K562 (cell line): ENCODE results near the gene ABHD8. TPM values are rescaled to one million over a fixed set of nuclear protein-coding genes. Genes with fewer than 3 reads are reported as not detected.

Experiments used
- ATF1 ChIP-seq, 2 experiments: fragments of 450-650 bp in 1 of 2; IDR thresholded peaks; 2 replicates each; pipeline ENCODE4 v1.6.1; 2016; ENCODE audit warnings: missing compliant biosample characterization in 1 of 2, missing genetic modification characterization in 1 of 2
- ESRRA ChIP-seq: fragments of 450-650 bp; IDR thresholded peaks from 2 replicates; pipeline ENCODE4 v1.6.1; 2014; ENCODE audit warnings: low read depth, mild to moderate bottlenecking, moderate library complexity, borderline replicate concordance
- ETV1 ChIP-seq: fragments of 450-650 bp; conservative IDR thresholded peaks from 2 replicates; pipeline ENCODE4 v1.6.1; 2016; ENCODE audit warnings: missing genetic modification characterization, control low read depth, low read depth, missing compliant biosample characterization
- FOXJ2 ChIP-seq: fragments of 200-800 bp; sonication (Bioruptor generic); IDR thresholded peaks from 2 replicates; pipeline ENCODE4 v1.6.1; 2016; ENCODE audit warnings: missing genetic modification characterization, missing compliant biosample characterization
- HNRNPL ChIP-seq: fragments of 200-400 bp; formaldehyde crosslinking; IDR thresholded peaks from 2 replicates; pipeline ENCODE4 v1.6.1; 2017; ENCODE audit warnings: low read depth, mild to moderate bottlenecking, low read length
- MEF2A ChIP-seq: IDR thresholded peaks from 2 replicates; pipeline ENCODE4 v1.6.1; 2011; ENCODE audit warnings: low read depth, mild to moderate bottlenecking, low read length, moderate library complexity; ENCODE audit not compliant: control insufficient read depth
- NCOR1 ChIP-seq: fragments of 450-650 bp; IDR thresholded peaks from 2 replicates; pipeline ENCODE4 v1.6.1; 2016; ENCODE audit warnings: mild to moderate bottlenecking, moderate library complexity
- SMC3 ChIP-seq: conservative IDR thresholded peaks from 2 replicates; pipeline ENCODE4 v1.6.1; 2011; ENCODE audit warnings: low read depth, low read length, improper control_type of control experiment; ENCODE audit not compliant: insufficient read depth
- ZNF274 ChIP-seq: IDR thresholded peaks from 2 replicates; pipeline ENCODE4 v1.6.1; 2011; ENCODE audit warnings: low read depth, mild to moderate bottlenecking, low read length, moderate library complexity, borderline replicate concordance
- polyA plus RNA-seq, 8 experiments: library from polyadenylated mRNA; depleted of rRNA in 4 of 8; stranded (reverse) in 5 of 8; unstranded in 3 of 8; fragments of >200 nt; fragmentation: Nextera tagmentation in 2 of 8; fragmentation: Illumina TruSeq in 1 of 8; extraction: Ambion mirVana in 2 of 8; extraction: Trizol in 1 of 8; gene quantifications; 2 replicates each; pipeline versions ENCODE4 v1.2.1 to v1.2.3, GENCODE V29; 2011 to 2014; ENCODE audit warnings: inconsistent platforms in 1 of 8, missing spikeins in 1 of 8
- total RNA-seq, 7 experiments: library from RNA; depleted of rRNA in 6 of 7; stranded (reverse); fragments of >200 nt in 6 of 7; fragmentation: Illumina TruSeq in 2 of 7; extraction: Trizol in 2 of 7; gene quantifications; 2 replicates each; pipeline versions ENCODE4 v1.2.1 to v1.2.3, GENCODE V29; 2011 to 2021; ENCODE audit warnings: low replicate concordance in 1 of 7
- TF ChIP-seq, protein P1 (sequence below): fragments of 450-650 bp; IDR thresholded peaks from 2 replicates; pipeline ENCODE4 v1.6.1; 2017; ENCODE audit warnings: antibody characterized with exemption
- TF ChIP-seq, protein P2 (sequence below): fragments of 250-450 bp; sonication (Bioruptor Pico); IDR thresholded peaks from 2 replicates; pipeline ENCODE4 v1.4.0; 2020; ENCODE audit warnings: borderline replicate concordance
- TF ChIP-seq, protein P3 (sequence below): fragments of 450-650 bp; formaldehyde crosslinking; IDR thresholded peaks from 2 replicates; pipeline ENCODE4 v1.4.0; 2020; ENCODE audit warnings: mild to moderate bottlenecking, moderate library complexity
- TF ChIP-seq, protein P4 (sequence below): fragments of 200-400 bp; formaldehyde crosslinking; IDR thresholded peaks from 2 replicates; pipeline ENCODE4 v1.6.1; 2017; ENCODE audit warnings: mild to moderate bottlenecking, low read depth, low read length, moderate library complexity
- TF ChIP-seq, protein P5 (sequence below): IDR thresholded peaks from 2 replicates; pipeline ENCODE4 v1.6.1; 2011; ENCODE audit not compliant: insufficient read length; ENCODE audit errors: extremely low read depth
- TF ChIP-seq, protein P6 (sequence below): fragments of 450-650 bp; conservative IDR thresholded peaks from 2 replicates; pipeline ENCODE4 v1.6.1; 2016; ENCODE audit warnings: missing genetic modification characterization, low read depth, mild to moderate bottlenecking, missing compliant biosample characterization, moderate library complexity

ABHD8 gene
- total and polyA plus RNA-seq, 9 of the 15 experiments (the other 6 are each of a cell fraction or from before 2014, with no cell fraction given): 0.04 to 6.6 (median 2.0) TPM; not detected in 1

DNA sequence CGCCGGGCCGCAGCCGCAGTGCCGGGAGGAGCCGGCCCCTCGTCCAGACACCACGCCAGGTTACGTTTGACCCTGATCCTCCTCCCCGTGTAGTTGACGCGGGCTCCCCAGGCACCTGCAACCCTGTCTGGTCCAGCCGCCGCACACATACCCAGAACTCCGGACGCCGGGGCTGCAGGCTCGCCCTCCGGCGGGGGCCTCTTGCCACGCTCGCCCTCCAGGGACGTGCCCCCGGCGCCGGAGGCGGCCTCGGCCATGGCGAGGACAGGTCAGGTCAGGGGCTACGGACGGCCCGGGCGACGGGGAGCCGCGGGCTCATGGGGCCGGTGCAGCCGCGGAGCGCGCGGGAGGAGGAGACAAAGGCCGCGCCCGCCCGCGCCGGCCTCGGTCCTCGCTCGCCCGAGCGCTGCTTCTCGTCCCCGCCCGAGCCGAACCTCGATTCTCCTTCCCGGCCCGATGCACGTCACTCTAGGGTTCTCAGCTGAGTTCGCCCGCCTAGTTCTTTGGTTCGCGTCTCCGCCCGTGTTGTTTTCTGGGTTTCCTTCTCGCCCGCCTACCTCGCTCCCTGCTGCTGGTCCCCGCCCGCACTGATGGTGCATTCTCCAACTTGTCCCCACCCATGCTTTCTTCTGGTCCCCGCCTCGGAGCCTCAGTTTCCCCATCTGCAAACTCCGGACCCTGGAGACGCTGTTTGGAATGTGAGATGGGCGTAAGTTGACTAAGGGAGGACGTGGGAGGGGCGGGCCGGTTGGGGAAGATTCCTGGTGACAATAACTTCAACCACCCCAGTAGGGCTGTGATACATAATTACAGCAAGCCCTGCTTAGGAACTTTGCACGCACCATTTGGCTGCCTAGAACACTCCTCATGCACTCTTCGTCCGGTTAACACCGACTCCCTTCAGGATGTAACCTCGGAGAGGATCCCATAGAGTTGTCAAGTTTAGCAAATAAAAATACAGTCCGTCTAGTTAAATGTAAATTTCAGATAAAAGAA is 31.5 kb upstream of the ABHD8 start, which contains the start of gene ANO8 (continued):
- TF ChIP-seq, protein P1, sequence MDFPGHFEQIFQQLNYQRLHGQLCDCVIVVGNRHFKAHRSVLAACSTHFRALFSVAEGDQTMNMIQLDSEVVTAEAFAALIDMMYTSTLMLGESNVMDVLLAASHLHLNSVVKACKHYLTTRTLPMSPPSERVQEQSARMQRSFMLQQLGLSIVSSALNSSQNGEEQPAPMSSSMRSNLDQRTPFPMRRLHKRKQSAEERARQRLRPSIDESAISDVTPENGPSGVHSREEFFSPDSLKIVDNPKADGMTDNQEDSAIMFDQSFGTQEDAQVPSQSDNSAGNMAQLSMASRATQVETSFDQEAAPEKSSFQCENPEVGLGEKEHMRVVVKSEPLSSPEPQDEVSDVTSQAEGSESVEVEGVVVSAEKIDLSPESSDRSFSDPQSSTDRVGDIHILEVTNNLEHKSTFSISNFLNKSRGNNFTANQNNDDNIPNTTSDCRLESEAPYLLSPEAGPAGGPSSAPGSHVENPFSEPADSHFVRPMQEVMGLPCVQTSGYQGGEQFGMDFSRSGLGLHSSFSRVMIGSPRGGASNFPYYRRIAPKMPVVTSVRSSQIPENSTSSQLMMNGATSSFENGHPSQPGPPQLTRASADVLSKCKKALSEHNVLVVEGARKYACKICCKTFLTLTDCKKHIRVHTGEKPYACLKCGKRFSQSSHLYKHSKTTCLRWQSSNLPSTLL: peak; percentile 96
- TF ChIP-seq ATF1 (CRISPR knock-in tag; IDR thresholded peaks at IDR 0.05): peak; percentile 36; the same call in 1 of the 2 replicates
- peak; percentile 95 for TF ChIP-seq ATF1 (tag; IDR thresholded peaks at IDR 0.05)
- TF ChIP-seq ZNF274: no peak
- TF ChIP-seq, protein P2, sequence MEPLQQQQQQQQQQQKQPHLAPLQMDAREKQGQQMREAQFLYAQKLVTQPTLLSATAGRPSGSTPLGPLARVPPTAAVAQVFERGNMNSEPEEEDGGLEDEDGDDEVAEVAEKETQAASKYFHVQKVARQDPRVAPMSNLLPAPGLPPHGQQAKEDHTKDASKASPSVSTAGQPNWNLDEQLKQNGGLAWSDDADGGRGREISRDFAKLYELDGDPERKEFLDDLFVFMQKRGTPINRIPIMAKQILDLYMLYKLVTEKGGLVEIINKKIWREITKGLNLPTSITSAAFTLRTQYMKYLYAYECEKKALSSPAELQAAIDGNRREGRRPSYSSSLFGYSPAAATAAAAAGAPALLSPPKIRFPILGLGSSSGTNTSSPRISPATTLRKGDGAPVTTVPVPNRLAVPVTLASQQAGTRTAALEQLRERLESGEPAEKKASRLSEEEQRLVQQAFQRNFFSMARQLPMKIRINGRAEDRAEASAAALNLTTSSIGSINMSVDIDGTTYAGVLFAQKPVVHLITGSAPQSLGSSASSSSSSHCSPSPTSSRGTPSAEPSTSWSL: peak; percentile 77; the same call in 1 of the 2 replicates
- TF ChIP-seq NCOR1: no peak
- peak; percentile 53; the same call in 1 of the 2 replicates for TF ChIP-seq ETV1
- TF ChIP-seq, protein P3, sequence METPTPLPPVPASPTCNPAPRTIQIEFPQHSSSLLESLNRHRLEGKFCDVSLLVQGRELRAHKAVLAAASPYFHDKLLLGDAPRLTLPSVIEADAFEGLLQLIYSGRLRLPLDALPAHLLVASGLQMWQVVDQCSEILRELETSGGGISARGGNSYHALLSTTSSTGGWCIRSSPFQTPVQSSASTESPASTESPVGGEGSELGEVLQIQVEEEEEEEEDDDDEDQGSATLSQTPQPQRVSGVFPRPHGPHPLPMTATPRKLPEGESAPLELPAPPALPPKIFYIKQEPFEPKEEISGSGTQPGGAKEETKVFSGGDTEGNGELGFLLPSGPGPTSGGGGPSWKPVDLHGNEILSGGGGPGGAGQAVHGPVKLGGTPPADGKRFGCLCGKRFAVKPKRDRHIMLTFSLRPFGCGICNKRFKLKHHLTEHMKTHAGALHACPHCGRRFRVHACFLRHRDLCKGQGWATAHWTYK (CRISPR knock-in tag): peak; percentile 21; the same call in 1 of the 2 replicates
- peak; percentile 90 for TF ChIP-seq HNRNPL
- TF ChIP-seq, protein P4, sequence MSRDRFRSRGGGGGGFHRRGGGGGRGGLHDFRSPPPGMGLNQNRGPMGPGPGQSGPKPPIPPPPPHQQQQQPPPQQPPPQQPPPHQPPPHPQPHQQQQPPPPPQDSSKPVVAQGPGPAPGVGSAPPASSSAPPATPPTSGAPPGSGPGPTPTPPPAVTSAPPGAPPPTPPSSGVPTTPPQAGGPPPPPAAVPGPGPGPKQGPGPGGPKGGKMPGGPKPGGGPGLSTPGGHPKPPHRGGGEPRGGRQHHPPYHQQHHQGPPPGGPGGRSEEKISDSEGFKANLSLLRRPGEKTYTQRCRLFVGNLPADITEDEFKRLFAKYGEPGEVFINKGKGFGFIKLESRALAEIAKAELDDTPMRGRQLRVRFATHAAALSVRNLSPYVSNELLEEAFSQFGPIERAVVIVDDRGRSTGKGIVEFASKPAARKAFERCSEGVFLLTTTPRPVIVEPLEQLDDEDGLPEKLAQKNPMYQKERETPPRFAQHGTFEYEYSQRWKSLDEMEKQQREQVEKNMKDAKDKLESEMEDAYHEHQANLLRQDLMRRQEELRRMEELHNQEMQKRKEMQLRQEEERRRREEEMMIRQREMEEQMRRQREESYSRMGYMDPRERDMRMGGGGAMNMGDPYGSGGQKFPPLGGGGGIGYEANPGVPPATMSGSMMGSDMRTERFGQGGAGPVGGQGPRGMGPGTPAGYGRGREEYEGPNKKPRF: no peak
- peak; percentile 13; the same call in 1 of the 2 replicates for TF ChIP-seq SMC3
- TF ChIP-seq MEF2A: peak; percentile 16; the same call in 1 of the 2 replicates
- peak; percentile 48; the same call in 1 of the 2 replicates for TF ChIP-seq ESRRA
- TF ChIP-seq, protein P5, sequence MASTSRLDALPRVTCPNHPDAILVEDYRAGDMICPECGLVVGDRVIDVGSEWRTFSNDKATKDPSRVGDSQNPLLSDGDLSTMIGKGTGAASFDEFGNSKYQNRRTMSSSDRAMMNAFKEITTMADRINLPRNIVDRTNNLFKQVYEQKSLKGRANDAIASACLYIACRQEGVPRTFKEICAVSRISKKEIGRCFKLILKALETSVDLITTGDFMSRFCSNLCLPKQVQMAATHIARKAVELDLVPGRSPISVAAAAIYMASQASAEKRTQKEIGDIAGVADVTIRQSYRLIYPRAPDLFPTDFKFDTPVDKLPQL: no peak
- TF ChIP-seq, protein P6, sequence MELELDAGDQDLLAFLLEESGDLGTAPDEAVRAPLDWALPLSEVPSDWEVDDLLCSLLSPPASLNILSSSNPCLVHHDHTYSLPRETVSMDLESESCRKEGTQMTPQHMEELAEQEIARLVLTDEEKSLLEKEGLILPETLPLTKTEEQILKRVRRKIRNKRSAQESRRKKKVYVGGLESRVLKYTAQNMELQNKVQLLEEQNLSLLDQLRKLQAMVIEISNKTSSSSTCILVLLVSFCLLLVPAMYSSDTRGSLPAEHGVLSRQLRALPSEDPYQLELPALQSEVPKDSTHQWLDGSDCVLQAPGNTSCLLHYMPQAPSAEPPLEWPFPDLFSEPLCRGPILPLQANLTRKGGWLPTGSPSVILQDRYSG: no peak
- TF ChIP-seq FOXJ2 (tag): no peak
